Head of caudate nucleus (tissue), 42 donors: Measurements from ENCODE around the gene MPDU1.

Source experiments
- DNase-seq, 42 donors: peaks; one replicate each; pipeline versions ENCODE4 v3.0.0 to v3.0.0-alpha.2; 2020 to 2021; ENCODE audit warnings: mixed read lengths in 7 of 42
- intact Hi-C: fragments of 100-400 bp; cut with DNase I; formaldehyde crosslinking; loops from one replicate; pipeline ENCODE4 v1.15.0; 2022

MPDU1 gene

DNA sequence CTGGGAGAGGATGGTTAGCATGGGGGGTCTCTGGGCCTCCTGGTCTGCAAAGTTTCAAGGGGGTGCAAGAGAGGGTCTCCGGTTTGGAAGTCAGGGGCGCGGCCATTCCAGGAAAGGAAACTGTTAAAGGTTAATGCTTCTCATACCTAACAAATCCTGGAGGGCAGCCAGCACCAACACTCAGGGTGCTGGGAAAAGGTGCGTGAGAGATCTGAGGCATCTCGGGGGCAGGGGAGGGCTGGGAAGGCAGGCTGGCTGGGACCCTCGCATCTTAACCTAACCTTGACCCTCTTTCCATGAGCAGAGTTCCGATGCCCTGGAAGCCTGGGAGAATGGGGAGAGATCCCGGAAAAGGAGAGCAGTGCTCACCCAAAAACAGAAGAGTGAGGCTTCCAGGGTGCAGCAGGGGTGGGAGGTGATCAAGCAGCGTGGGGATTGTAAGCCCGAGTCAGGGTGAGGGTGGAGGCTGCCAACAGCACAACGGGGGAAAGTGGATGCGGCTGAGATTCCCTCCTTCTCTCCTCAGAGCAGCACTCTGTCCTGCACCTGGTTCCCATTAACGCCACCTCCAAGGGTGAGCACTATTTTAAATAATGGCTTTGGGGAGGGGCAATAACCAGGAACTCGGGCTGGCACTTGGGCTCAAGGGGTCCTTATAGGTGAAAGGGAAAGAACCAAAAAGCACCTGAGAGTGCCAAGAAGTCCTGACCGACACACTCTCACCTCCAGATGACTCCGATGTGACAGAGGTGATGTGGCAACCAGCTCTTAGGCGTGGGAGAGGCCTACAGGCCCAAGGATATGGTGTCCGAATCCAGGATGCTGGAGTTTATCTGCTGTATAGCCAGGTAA lies 24.1 kb upstream of the MPDU1 start:
- intact Hi-C loops = loop anchor here (2.0 kb wide), 2 partner anchors 45 to 123 kb away; no protein-coding TSS in a partner anchor
- peak in 29 of 42 donors; percentile 32 to 86 (median 60) for DNase-seq

DNA sequence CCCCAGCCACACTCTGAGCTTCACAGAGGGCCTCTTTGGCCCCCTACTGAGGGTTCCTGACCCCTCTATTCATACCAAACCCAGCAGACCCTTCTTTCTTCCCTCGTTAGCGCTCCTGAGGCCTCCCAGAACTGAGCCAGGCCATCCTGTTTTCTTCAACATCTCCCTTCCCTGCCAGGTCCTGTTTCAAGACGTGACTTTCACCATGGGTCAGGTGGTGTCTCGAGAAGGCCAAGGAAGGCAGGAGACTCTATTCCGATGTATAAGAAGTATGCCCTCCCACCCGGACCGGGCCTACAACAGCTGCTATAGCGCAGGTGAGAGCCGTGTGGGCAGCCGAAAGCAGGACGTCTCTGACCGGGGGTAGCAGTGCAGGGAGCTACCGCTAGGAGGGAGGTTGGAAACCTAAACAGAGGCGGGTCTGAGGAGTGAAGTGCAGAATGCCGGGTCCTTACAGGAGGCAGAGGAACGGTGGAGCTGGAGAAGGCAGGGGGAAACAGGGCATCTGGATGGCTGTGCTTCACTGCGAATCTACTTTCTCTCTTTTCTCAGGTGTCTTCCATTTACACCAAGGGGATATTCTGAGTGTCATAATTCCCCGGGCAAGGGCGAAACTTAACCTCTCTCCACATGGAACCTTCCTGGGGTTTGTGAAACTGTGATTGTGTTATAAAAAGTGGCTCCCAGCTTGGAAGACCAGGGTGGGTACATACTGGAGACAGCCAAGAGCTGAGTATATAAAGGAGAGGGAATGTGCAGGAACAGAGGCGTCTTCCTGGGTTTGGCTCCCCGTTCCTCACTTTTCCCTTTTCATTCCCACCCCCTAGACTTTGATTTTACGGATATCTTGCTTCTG lies 23.3 kb upstream of the MPDU1 start:
- peak in 21 of 42 donors; percentile 21 to 70 (median 48) for DNase-seq
- intact Hi-C loops = loop anchor here (2.0 kb wide), 2 partner anchors 46 to 124 kb away; no protein-coding TSS in a partner anchor

DNA sequence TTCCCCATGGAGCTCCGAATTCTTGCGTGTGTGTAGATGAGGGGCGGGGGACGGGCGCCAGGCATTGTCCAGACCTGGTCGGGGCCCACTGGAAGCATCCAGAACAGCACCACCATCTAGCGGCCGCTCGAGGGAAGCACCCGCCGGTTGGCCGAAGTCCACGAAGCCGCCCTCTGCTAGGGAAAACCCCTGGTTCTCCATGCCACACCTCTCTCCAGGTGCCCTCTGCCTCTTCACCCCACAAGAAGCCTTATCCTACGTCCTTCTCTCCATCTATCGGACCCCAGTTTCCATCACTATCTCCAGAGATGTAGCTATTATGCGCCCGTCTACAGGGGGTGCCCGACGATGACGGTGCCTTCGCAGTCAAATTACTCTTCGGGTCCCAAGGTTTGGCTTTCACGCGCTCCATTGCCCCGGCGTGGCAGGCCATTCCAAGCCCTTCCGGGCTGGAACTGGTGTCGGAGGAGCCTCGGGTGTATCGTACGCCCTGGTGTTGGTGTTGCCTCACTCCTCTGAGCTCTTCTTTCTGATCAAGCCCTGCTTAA lies 22.6 kb upstream of the MPDU1 start:
- peak; percentile 78 to 96 (median 89) for DNase-seq
- intact Hi-C loops = loop anchor here (2.0 kb wide), 2 partner anchors 46 to 124 kb away; no protein-coding TSS in a partner anchor

DNA sequence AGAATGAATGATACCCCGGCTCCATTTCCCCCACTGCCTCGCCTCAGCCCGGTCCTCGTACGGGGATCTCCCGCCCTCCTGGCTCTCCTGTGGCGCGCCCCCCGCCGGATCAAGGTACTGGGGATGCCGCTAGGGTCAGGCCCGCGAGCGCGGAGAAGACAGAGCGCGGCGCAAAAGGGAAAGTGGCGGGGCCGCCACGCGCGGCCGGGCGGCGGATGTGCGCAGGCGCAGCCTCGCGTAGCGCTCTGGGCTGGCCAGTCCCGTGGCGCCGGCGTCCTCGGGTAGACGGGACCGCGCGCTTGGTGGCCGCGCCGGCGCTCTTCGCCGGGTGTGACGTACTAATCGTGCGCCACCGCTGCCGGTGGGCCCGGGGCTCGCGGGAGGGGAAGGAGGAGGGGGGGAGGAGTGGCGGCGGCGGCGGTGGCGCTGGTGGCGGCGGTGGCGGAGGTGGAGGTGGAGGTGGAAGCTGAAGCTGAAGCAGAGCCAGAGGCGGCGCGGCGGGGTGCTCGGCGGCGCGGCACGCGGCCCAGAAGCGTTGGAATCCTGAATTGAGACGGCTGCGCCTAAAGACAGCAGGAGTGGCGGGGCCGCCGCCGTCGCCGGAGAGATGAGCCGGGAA lies 22.0 kb upstream of the MPDU1 start, which contains the start of gene SENP3:
SENP3 (plus strand) TSS at position 331 of the 619 bp plus-strand sequence. CDS start 1,158 bp downstream, outside the sequence.
- intact Hi-C loops = loop anchor here (2.0 kb wide), 2 partner anchors 47 to 125 kb away; no protein-coding TSS in a partner anchor

DNA sequence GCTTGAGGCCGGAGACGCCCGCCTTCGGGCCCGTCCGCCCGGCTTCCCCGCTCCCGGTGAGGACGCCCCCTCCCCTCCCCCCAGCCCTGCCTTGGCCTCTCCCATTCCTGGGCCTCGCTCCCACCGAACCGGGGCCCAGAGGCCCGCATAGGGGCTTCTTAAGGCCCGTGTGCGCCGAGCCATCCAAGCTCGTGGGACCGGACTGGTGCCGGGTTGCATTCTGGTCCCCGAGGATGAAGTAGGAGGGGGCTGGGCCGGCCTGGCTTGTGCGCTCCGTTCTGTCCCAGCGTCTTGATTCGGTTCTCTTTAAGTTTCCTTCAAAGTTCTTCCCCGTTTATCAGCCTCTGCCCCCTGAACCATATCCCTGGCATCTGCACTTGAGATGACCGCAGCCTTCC lies 21.4 kb upstream of the MPDU1 start:
- intact Hi-C loops = no loop called here
- DNase-seq = no peak

More for the DNA sequence above, 22.0 kb upstream of the MPDU1 start, which contains the start of gene SENP3:
- peak; percentile 66 to 96 (median 90) for DNase-seq

DNA sequence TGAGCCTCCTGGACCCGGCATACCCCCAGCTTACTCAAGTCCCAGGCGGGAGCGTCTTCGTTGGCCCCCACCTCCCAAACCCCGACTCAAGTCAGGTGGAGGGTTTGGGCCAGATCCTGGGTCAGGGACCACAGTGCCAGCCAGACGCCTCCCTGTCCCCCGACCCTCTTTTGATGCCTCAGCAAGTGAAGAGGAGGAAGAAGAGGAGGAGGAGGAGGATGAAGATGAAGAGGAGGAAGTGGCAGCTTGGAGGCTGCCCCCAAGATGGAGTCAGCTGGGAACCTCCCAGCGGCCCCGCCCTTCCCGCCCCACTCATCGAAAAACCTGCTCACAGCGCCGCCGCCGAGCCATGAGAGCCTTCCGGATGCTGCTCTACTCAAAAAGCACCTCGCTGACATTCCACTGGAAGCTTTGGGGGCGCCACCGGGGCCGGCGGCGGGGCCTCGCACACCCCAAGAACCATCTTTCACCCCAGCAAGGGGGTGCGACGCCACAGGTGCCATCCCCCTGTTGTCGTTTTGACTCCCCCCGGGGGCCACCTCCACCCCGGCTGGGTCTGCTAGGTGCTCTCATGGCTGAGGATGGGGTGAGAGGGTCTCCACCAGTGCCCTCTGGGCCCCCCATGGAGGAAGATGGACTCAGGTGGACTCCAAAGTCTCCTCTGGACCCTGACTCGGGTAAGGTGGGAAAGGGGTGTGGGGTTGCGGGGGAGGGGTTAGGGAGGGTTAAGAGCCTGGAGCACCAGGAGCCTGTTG lies 20.4 kb upstream of the MPDU1 start:
- no peak for DNase-seq
- intact Hi-C loops = no loop called here

DNA sequence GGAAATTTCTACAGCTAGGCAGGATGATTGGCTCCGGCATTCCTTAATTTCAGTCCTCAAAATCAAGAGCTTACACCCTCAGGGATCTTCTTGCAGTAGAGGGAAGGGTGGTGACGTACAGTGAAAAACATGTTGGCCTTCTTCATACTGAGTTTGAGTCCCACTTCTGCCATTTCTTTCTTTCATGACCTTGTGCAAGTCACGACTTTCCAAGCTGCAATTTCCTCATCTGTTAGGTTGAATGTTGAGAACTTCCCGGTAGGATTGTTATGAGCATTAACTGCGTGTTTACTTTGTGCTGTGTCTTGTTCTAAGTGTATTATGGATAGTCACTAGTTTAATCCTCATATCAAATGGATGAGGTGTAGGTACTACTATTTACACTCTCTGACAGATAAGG lies 14.1 kb upstream of the MPDU1 start:
- no peak for DNase-seq
- intact Hi-C loops = no loop called here

DNA sequence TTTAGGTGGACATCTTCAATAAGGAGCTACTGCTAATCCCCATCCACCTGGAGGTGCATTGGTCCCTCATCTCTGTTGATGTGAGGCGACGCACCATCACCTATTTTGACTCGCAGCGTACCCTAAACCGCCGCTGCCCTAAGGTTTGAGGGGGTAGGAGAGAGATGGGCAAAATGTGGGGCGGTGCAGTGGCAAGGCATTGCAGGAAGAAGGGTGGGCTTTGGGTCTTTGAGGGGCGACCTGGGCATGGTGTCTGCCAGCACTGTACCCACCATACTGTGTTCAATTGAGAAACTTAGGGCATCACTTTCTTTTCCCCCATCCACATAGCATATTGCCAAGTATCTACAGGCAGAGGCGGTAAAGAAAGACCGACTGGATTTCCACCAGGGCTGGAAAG lies 13.3 kb upstream of the MPDU1 start:
- DNase-seq = no peak
- intact Hi-C loops = loop anchor here (10.0 kb wide), 1 partner anchor 216 kb away; the partner anchor contains the start of genes KCTD11 and TMEM95

DNA sequence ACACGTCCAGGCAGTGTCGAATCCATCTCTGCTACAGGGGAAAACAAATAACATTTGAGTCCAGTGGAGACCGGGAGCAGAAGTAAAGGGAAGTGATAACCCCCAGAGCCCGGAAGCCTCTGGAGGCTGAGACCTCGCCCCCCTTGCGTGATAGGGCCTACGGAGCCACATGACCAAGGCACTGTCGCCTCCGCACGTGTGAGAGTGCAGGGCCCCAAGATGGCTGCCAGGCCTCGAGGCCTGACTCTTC lies 11.4 kb upstream of the MPDU1 start:
- no peak for DNase-seq
- intact Hi-C loops = loop anchor here (10.0 kb wide), 1 partner anchor 217 kb away; the partner anchor contains the start of genes KCTD11 and TMEM95

DNA sequence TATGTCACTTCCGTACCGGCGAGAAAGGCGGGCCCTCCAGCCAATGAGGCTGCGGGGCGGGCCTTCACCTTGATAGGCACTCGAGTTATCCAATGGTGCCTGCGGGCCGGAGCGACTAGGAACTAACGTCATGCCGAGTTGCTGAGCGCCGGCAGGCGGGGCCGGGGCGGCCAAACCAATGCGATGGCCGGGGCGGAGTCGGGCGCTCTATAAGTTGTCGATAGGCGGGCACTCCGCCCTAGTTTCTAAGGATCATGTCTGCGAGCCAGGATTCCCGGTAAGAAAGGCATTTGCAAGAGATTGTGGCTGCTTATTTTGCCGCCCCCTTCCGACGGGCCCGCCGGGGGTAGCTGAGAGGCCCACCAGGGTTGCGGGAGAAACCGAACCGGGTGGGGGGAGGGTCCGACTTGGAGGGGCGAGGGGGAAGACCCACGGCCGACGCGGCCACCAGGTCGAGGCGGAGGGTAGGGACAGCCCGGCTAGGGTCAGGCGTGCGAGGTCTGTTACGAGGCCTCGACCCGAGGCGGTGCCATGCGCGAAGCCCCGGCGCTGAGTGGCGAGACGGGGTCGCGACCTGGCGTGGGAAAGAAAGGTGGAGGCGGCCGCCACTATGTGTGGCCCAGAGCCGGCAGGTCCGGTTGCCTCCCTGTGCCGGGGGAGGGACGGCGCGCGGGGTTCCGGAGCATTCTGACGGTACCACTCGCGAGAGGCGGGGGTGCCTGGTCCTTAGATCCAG lies 10.9 kb upstream of the MPDU1 start:
- intact Hi-C loops = loop anchor here (10.0 kb wide), 1 partner anchor 218 kb away; the partner anchor contains the start of genes KCTD11 and TMEM95
- peak; percentile 98 to 100 (median 100) for DNase-seq

DNA sequence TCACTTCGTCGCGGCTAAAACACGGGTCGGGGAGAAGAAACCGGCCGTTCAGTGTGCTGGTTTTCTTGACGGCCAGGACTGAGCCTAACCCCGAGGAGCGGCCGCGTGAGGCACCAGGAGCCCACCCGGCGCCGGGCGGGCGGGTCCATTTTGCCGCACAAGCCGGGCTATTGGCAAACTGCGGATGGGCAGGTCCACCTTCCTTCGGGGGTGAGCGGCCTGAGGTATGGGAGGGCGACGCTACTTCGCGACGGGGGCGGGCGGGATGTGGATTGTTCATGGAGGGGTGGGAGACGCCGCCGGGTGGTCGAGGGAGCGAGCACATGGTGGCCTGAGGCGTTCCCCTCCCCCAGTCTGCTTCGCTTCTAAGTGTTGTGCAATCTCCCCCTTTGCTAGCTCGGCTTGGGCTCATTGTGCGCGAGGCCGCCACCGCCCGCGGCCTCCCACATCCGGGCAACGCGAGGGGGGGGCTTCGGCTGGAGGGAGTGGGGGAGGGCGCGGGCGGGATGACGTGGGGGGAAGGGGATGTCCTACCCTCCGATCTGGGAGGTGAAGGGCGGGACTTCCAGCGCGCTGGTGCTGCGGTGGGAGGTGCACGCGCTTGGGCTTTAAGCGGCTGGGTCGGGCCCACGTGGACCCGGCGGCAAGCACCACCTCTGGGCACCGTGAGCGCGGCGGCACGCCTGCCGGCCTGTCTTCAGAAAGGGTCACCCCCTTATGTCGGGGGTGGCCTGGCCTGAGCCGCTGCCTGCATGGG lies 10.2 kb upstream of the MPDU1 start:
- intact Hi-C loops = loop anchor here (10.0 kb wide), 1 partner anchor 219 kb away; the partner anchor contains the start of genes KCTD11 and TMEM95
- DNase-seq = peak; percentile 76 to 95 (median 89)

DNA sequence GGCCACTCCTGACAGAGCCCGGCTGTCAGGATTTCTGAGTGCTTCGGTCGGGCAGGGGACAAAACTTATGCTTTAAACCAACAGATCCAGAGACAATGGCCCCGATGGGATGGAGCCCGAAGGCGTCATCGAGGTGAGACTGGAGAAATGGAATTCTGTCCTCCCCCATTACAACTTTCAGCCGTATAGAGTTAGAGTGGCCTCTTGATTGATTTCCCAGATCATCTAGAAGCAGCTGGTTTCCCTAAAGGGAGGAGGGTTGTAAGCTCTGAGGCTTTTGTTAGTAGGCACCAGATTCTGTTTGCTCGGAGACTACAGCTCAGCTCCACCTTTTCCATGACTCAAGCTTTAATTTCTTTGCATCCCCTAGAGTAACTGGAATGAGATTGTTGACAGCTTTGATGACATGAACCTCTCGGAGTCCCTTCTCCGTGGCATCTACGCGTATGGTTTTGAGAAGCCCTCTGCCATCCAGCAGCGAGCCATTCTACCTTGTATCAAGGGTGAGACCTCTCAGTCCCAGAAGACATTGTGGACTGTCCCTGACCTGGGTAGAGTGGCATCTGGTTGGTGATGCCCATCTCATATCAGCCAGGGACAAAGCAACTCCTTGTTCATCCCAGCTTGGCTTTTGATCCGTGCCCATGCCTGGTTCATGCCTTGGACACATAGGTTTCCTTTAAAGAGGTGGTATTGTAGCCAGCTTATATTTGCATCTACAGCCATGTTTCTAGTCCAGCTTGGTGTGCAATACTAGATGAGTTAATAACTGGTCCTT lies 9.3 kb upstream of the MPDU1 start:
- DNase-seq = no peak
- intact Hi-C loops = loop anchor here (10.0 kb wide), 1 partner anchor 220 kb away; the partner anchor contains the start of genes KCTD11 and TMEM95

DNA sequence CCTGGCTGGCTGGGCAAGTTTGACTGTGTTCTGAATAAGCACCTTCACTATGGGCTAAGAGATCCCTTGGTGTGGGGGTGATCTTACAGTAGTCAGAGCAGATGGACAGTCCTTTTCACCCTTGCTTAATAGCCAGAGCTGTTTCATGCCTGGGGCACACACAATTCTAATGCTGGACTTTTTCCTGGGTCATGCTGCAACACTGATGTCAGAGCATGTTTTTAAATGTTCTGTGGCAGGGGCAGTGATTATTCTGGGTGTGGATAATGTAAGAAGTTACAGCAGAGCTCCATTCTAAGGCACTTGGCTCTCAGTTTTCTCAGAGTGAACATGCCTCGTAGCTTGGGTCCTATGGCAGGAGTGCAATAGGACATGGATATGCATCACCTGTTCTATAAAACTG lies 8.2 kb upstream of the MPDU1 start:
- intact Hi-C loops = loop anchor here (10.0 kb wide), 1 partner anchor 221 kb away; the partner anchor contains the start of genes KCTD11 and TMEM95
- no peak for DNase-seq

DNA sequence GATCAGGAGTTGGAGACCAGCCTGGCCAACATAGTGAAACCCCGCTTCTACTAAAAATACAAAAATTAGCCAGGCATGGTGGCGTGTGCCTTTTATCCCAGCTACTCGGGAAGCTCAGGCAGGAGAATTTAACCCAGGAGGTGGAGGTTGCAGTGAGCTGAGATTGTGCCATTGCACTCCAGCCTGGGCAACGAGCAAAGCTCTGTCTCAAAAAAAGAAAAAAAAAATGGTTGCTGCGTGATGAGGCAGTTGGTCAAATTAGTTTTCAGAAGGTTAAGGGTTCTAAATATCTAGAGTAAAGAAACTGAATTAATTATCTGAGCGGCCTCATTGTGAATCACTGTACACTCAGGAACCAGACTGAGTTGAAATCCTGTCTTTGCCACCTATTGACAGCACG lies 7.7 kb upstream of the MPDU1 start:
- no peak for DNase-seq
- intact Hi-C loops = loop anchor here (10.0 kb wide), 1 partner anchor 221 kb away; the partner anchor contains the start of genes KCTD11 and TMEM95

DNA sequence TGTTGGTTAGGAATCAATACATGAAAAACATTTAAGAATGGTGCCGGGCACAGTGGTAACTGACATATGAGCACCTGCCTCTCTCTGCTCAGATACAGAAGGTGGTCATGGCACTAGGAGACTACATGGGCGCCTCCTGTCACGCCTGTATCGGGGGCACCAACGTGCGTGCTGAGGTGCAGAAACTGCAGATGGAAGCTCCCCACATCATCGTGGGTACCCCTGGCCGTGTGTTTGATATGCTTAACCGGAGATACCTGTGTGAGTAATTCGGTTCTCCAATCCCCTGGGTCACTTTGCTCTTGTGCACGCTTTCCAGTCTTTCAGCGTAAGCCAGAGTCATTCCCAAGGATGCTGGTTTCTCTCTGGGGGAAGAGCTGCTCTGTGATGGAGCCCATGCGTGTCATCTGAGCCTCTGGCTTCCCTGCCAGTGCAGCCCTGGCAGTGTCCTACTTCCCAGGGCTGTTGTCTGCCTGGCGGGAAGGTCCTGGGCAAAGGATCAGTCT lies 7.2 kb upstream of the MPDU1 start:
- no peak for DNase-seq
- intact Hi-C loops = loop anchor here (10.0 kb wide), 1 partner anchor 222 kb away; the partner anchor contains the start of genes KCTD11 and TMEM95
